IMR-90 (cell line): ENCODE data around the gene TMEM95.

ENCODE experiments used
- BHLHE40 ChIP-seq: fragments of 150-350 bp; IDR thresholded peaks from 2 replicates; pipeline ENCODE4 v1.6.1; 2016; ENCODE audit warnings: mild to moderate bottlenecking, low read depth, low read length
- CEBPB ChIP-seq: IDR thresholded peaks from 2 replicates; pipeline ENCODE4 v1.6.1; 2012; ENCODE audit warnings: low read depth, low read length, improper control_type of control experiment
- FOS ChIP-seq: fragments of 150-350 bp; IDR thresholded peaks from 2 replicates; pipeline ENCODE4 v1.6.1; 2016; ENCODE audit warnings: low read depth, low read length
- MAZ ChIP-seq: IDR thresholded peaks from 2 replicates; pipeline ENCODE4 v1.6.1; 2012; ENCODE audit warnings: low read depth, mild to moderate bottlenecking, low read length, improper control_type of control experiment, moderate library complexity, borderline replicate concordance
- MXI1 ChIP-seq: IDR thresholded peaks from 2 replicates; pipeline ENCODE4 v1.6.1; 2012; ENCODE audit warnings: low read depth, mild to moderate bottlenecking, low read length, moderate library complexity, borderline replicate concordance
- NFE2L2 ChIP-seq: fragments of 150-350 bp; IDR thresholded peaks from 2 replicates; pipeline ENCODE4 v1.6.1; 2016; ENCODE audit warnings: low read depth, mild to moderate bottlenecking, low read length
- POLR2A ChIP-seq: IDR thresholded peaks from 2 replicates; pipeline ENCODE4 v1.6.1; 2012; ENCODE audit warnings: mild to moderate bottlenecking, low read depth, low read length
- RAD21 ChIP-seq: IDR thresholded peaks from 2 replicates; pipeline ENCODE4 v1.6.1; 2012; ENCODE audit warnings: low read length, improper control_type of control experiment
- RCOR1 ChIP-seq: IDR thresholded peaks from 2 replicates; pipeline ENCODE4 v1.6.1; 2012; ENCODE audit warnings: mild to moderate bottlenecking, low read length, improper control_type of control experiment; ENCODE audit not compliant: insufficient replicate concordance
- RFX5 ChIP-seq: IDR thresholded peaks from 2 replicates; pipeline ENCODE4 v1.8.0; 2012; ENCODE audit warnings: low read depth, mild to moderate bottlenecking, low read length, moderate library complexity
- SMC3 ChIP-seq: fragments of 150-350 bp; IDR thresholded peaks from 2 replicates; pipeline ENCODE4 v1.6.1; 2016; ENCODE audit warnings: low read depth, mild to moderate bottlenecking, antibody characterized with exemption, low read length, moderate library complexity
- TF ChIP-seq, protein P1 (sequence below): conservative IDR thresholded peaks from 2 replicates; pipeline ENCODE4 v1.5.1; 2012; ENCODE audit warnings: mild to moderate bottlenecking, low read depth, low read length, improper control_type of control experiment
- TF ChIP-seq, protein P2 (sequence below): fragments of 150-350 bp; IDR thresholded peaks from 2 replicates; pipeline ENCODE4 v1.6.1; 2017; ENCODE audit warnings: mild to moderate bottlenecking, antibody characterized with exemption, low read length, low read depth

GRCh38 chr17:7361906-7362305 lies 7.0 kb downstream of the TMEM95 start:
- TF ChIP-seq, protein P1, sequence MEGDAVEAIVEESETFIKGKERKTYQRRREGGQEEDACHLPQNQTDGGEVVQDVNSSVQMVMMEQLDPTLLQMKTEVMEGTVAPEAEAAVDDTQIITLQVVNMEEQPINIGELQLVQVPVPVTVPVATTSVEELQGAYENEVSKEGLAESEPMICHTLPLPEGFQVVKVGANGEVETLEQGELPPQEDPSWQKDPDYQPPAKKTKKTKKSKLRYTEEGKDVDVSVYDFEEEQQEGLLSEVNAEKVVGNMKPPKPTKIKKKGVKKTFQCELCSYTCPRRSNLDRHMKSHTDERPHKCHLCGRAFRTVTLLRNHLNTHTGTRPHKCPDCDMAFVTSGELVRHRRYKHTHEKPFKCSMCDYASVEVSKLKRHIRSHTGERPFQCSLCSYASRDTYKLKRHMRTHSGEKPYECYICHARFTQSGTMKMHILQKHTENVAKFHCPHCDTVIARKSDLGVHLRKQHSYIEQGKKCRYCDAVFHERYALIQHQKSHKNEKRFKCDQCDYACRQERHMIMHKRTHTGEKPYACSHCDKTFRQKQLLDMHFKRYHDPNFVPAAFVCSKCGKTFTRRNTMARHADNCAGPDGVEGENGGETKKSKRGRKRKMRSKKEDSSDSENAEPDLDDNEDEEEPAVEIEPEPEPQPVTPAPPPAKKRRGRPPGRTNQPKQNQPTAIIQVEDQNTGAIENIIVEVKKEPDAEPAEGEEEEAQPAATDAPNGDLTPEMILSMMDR = no peak
- TF ChIP-seq POLR2A (no peak), CEBPB (no peak), BHLHE40 (no peak), RAD21 (no peak), SMC3 (no peak), FOS (no peak), MAZ (no peak), RFX5 (no peak), MXI1 (no peak), RCOR1 (no peak), NFE2L2 (no peak)
- TF ChIP-seq, protein P2, sequence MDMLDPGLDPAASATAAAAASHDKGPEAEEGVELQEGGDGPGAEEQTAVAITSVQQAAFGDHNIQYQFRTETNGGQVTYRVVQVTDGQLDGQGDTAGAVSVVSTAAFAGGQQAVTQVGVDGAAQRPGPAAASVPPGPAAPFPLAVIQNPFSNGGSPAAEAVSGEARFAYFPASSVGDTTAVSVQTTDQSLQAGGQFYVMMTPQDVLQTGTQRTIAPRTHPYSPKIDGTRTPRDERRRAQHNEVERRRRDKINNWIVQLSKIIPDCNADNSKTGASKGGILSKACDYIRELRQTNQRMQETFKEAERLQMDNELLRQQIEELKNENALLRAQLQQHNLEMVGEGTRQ = no peak
